ENCODE data around the gene WASF2. TPM values are rescaled to one million over a fixed set of nuclear protein-coding genes. Genes with fewer than 3 reads are reported as not detected.

WASF2 gene
- total and polyA plus RNA-seq, 4 experiments from 2014 or later: 31.6 to 164 (median 122) TPM

DNA sequence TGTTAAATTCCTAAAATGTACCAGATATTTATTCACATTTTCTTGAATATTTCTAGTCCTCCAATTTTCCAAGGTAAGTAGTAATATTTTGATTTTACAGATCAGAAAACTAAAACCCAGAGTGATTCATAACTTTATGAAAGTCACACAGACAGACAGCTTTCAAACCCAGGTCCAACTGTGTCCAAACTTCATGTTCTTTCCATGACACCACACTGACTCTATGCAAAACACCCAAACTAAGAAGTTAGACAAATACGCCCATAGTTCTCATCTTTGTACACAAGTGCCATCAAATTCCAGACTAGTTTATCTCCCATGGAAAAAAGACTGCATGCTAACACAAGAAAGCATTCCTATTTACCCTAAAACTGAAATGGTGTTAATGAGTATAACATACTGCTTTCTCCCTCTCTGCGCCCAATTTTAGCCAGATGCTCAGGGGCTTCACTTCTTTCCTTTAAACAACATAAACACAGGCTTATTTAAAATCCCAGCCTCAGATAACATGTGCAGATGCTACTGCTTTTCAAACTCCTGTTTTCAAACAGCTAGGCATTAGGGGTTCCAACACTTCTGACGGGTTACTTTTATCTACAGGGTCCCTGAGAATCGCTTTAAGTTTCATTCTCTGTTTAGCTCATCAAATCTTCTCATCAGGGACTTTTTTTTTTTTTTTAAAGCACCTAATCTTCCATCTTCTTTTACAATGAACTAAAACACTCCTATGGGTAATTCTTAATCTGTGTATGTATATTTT is 44.6 kb downstream of the WASF2 start:
- Histone ChIP-seq H3K4me1 (ENCODE audit: insufficient read depth, low read length) (peaks cover 28% of the 10 kb centered on the region), H3K4me3 (ENCODE audit: low read length in 2 of 2) (no peak overlapping the region), H3K9me3 (ENCODE audit: control insufficient read depth in 1 of 2, low read length in 2 of 2) (no peaks in the 10 kb centered on the region), H3K36me3 (ENCODE audit: insufficient read depth, low read length) (peaks cover 3% of the 10 kb centered on the region), H3K27ac (ENCODE audit: low read depth, low read length) (no peak overlapping the region), H3K27me3 (ENCODE audit: insufficient read depth, low read length) (no peaks in the 10 kb centered on the region)
- H3K27ac Mint-ChIP-seq: peak overlapping the region; percentile 49 to 89 (median 72)
- intact Hi-C loops (cut with micrococcal nuclease): no loop called here
- DNase-seq: no peak
- H3K36me3 Mint-ChIP-seq: peaks cover 15 to 24% of the 10 kb centered on the region in 2 donors
- peaks cover 32 to 47% (median 43%) of the 10 kb centered on the region in 4 donors for H3K4me1 Mint-ChIP-seq
- CTCF ChIA-PET (ENCODE audit: partially characterized antibody): interaction anchor here (0.6 to 1.0 kb wide), 3 partner anchors 13 to 111 kb away, joined by 3 to 5 read pairs (median 4); no protein-coding TSS in a partner anchor
- no peaks in the 10 kb centered on the region for H3K27me3 Mint-ChIP-seq
- POLR2A ChIA-PET (ENCODE audit: partially characterized antibody): interaction anchor here (0.6 to 2.6 kb wide), 5 partner anchors 8 to 362 kb away, joined by 3 to 16 read pairs (median 4); no protein-coding TSS in a partner anchor
- peaks cover 0 to 2% (median 0%) of the 10 kb centered on the region in 8 donors for H3K9me3 Mint-ChIP-seq
- peak overlapping the region in 7 of 8 donors; percentile 21 to 84 (median 54) for H3K4me3 Mint-ChIP-seq

DNA sequence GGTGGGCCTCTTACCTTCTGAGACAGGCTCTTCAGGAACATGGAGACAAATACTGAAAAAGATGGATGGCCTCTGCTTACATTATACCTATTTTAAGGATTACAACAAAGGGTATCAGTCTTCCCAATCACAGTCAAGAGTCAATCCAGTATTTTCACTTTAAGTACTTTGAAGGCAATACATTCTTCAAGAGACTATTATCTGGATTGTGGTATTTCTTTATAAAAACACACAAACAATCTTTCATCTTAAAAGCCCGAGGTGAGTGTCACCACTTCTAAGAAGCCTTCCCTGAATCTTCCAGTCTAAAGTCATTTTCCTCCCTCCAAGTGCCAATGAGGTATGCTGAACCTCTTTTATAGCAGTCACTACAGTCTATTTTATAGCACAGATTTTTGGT is 45.3 kb downstream of the WASF2 start:
- no peak for DNase-seq
- H3K27ac Mint-ChIP-seq: peak overlapping the region; percentile 9 to 89 (median 71)
- Histone ChIP-seq H3K36me3 (ENCODE audit: insufficient read depth, low read length) (peaks cover 3% of the 10 kb centered on the region), H3K27me3 (ENCODE audit: insufficient read depth, low read length) (no peaks in the 10 kb centered on the region), H3K9me3 (ENCODE audit: control insufficient read depth in 1 of 2, low read length in 2 of 2) (no peaks in the 10 kb centered on the region), H3K27ac (ENCODE audit: low read depth, low read length) (no peak overlapping the region), H3K4me1 (ENCODE audit: insufficient read depth, low read length) (peaks cover 34% of the 10 kb centered on the region), H3K4me3 (ENCODE audit: low read length in 2 of 2) (no peak overlapping the region)
- peaks cover 17 to 32% of the 10 kb centered on the region in 2 donors for H3K36me3 Mint-ChIP-seq
- peaks cover 34 to 54% (median 46%) of the 10 kb centered on the region in 4 donors for H3K4me1 Mint-ChIP-seq
- no peaks in the 10 kb centered on the region for H3K27me3 Mint-ChIP-seq
- intact Hi-C loops (cut with micrococcal nuclease): no loop called here
- H3K4me3 Mint-ChIP-seq: peak overlapping the region in 3 of 8 donors; percentile 5 to 72 (median 63)
- peaks cover 0 to 2% (median 0%) of the 10 kb centered on the region in 8 donors for H3K9me3 Mint-ChIP-seq
- ChIA-PET POLR2A (ENCODE audit: partially characterized antibody) (interaction anchor here (1.6 kb wide), 1 partner anchor 10 kb away, joined by 6 read pairs; no protein-coding TSS in a partner anchor), CTCF (ENCODE audit: partially characterized antibody) (interaction anchor here (2.0 kb wide), 1 partner anchor 14 kb away, joined by 7 read pairs; no protein-coding TSS in a partner anchor)

- Mint-ChIP-seq H3K4me3 (peak overlapping the region in 3 of 8 donors; percentile 17 to 48 (median 27)), H3K27ac (peak overlapping the region; percentile 3 to 77 (median 60)), H3K4me1 (peaks cover 40 to 63% (median 53%) of the 10 kb centered on the region in 4 donors), H3K27me3 (no peaks in the 10 kb centered on the region), H3K9me3 (peaks cover 0 to 2% (median 0%) of the 10 kb centered on the region in 8 donors), H3K36me3 (peaks cover 10 to 24% of the 10 kb centered on the region in 2 donors)
- ChIA-PET POLR2A (ENCODE audit: partially characterized antibody) (interaction anchor here (0.5 to 3.2 kb wide), 7 partner anchors 8 to 1167 kb away, joined by 3 to 16 read pairs (median 3); partner anchors contain the start of genes IFI6 and WASF2), CTCF (ENCODE audit: partially characterized antibody) (interaction anchor here (0.7 to 2.9 kb wide), 4 partner anchors 12 to 118 kb away, joined by 6 to 11 read pairs (median 8); no protein-coding TSS in a partner anchor)
- Histone ChIP-seq H3K4me3 (ENCODE audit: low read length in 2 of 2) (no peak overlapping the region), H3K4me1 (ENCODE audit: insufficient read depth, low read length) (peaks cover 62% of the 10 kb centered on the region), H3K27ac (ENCODE audit: low read depth, low read length) (no peak overlapping the region), H3K27me3 (ENCODE audit: insufficient read depth, low read length) (no peaks in the 10 kb centered on the region), H3K36me3 (ENCODE audit: insufficient read depth, low read length) (no peaks in the 10 kb centered on the region), H3K9me3 (ENCODE audit: control insufficient read depth in 1 of 2, low read length in 2 of 2) (no peaks in the 10 kb centered on the region)
- intact Hi-C loops (cut with micrococcal nuclease): loop anchor here (2.0 kb wide), 1 partner anchor 16 kb away; no protein-coding TSS in a partner anchor
- DNase-seq: no peak
These were observed 50.8 kb downstream of the WASF2 start for GRCh38 chr1:27439150-27439549.

DNA sequence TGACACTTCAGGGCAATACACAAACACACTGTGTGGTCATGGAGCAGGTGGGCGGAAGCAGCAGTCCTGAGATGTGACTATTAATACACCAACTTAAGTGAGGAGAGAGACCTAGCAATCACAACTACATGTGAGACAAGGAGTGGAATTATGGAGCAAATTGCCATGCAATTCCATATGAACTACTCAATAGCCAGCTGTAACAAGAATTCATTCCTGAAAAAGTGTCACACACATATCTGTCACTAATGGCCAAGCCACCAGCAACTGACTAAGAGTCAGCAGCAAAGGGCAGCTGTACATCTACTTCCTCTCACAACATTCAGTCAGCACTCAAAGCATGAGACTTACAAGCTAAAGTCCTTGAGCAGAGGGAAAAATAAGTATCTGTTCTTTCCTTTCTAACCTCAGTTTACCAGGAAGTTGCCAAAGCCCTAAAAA is 51.3 kb downstream of the WASF2 start:
- ChIA-PET POLR2A (ENCODE audit: partially characterized antibody) (interaction anchor here (0.8 to 3.2 kb wide), 5 partner anchors 8 to 233 kb away, joined by 3 to 16 read pairs (median 4); partner anchors contain the start of genes IFI6 and WASF2), CTCF (ENCODE audit: partially characterized antibody) (interaction anchor here (1.3 to 4.4 kb wide), 5 partner anchors 11 to 119 kb away, joined by 3 to 21 read pairs (median 10); no protein-coding TSS in a partner anchor)
- no peak overlapping the region for H3K4me3 ChIP-seq (ENCODE audit: low read length in 2 of 2)
- DNase-seq: no peak
- peak overlapping the region in 6 of 8 donors; percentile 2 to 85 (median 53) for H3K4me3 Mint-ChIP-seq
- H3K27me3 Mint-ChIP-seq: no peaks in the 10 kb centered on the region
- H3K36me3 Mint-ChIP-seq: peaks cover 10 to 23% of the 10 kb centered on the region in 2 donors
- H3K4me1 ChIP-seq (ENCODE audit: insufficient read depth, low read length): peaks cover 65% of the 10 kb centered on the region
- H3K27ac Mint-ChIP-seq: peak overlapping the region in 6 of 7 donors; percentile 43 to 90 (median 75)
- H3K9me3 ChIP-seq (ENCODE audit: control insufficient read depth in 1 of 2, low read length in 2 of 2): no peaks in the 10 kb centered on the region
- no peaks in the 10 kb centered on the region for H3K27me3 ChIP-seq (ENCODE audit: insufficient read depth, low read length)
- H3K36me3 ChIP-seq (ENCODE audit: insufficient read depth, low read length): no peaks in the 10 kb centered on the region
- peaks cover 0 to 2% (median 0%) of the 10 kb centered on the region in 8 donors for H3K9me3 Mint-ChIP-seq
- peaks cover 43 to 65% (median 54%) of the 10 kb centered on the region in 4 donors for H3K4me1 Mint-ChIP-seq
- intact Hi-C loops (cut with micrococcal nuclease): loop anchor here (2.0 kb wide), 1 partner anchor 16 kb away; no protein-coding TSS in a partner anchor
- no peak overlapping the region for H3K27ac ChIP-seq (ENCODE audit: low read depth, low read length)

GRCh38 chr1:27436204-27437159 is 53.5 kb downstream of the WASF2 start:
- DNase-seq: peak; percentile 39 to 59 (median 43)
- Histone ChIP-seq H3K9me3 (ENCODE audit: control insufficient read depth in 1 of 2, low read length in 2 of 2) (no peaks in the 10 kb centered on the region), H3K36me3 (ENCODE audit: insufficient read depth, low read length) (no peaks in the 10 kb centered on the region), H3K4me1 (ENCODE audit: insufficient read depth, low read length) (peaks cover 85% of the 10 kb centered on the region), H3K27ac (ENCODE audit: low read depth, low read length) (peak overlapping the region; percentile 40), H3K27me3 (ENCODE audit: insufficient read depth, low read length) (no peaks in the 10 kb centered on the region), H3K4me3 (ENCODE audit: low read length in 2 of 2) (peak overlapping the region; percentile 25 to 45)
- no peaks in the 10 kb centered on the region for H3K27me3 Mint-ChIP-seq
- peaks cover 10 to 23% of the 10 kb centered on the region in 2 donors for H3K36me3 Mint-ChIP-seq
- H3K27ac Mint-ChIP-seq: peak overlapping the region; percentile 76 to 97 (median 90)
- intact Hi-C loops (cut with micrococcal nuclease): no loop called here
- peaks cover 0 to 2% (median 0%) of the 10 kb centered on the region in 8 donors for H3K9me3 Mint-ChIP-seq
- peaks cover 56 to 81% (median 68%) of the 10 kb centered on the region in 4 donors for H3K4me1 Mint-ChIP-seq
- peak overlapping the region; percentile 59 to 85 (median 78) for H3K4me3 Mint-ChIP-seq
- CTCF ChIA-PET (ENCODE audit: partially characterized antibody): interaction anchor here (0.7 to 4.4 kb wide), 13 partner anchors 7 to 364 kb away, joined by 3 to 21 read pairs (median 4); no protein-coding TSS in a partner anchor
- POLR2A ChIA-PET (ENCODE audit: partially characterized antibody): interaction anchor here (0.6 to 3.2 kb wide), 13 partner anchors 10 to 394 kb away, joined by 3 to 18 read pairs (median 4); partner anchors contain the start of genes AHDC1, PPP1R8 and WASF2

DNA sequence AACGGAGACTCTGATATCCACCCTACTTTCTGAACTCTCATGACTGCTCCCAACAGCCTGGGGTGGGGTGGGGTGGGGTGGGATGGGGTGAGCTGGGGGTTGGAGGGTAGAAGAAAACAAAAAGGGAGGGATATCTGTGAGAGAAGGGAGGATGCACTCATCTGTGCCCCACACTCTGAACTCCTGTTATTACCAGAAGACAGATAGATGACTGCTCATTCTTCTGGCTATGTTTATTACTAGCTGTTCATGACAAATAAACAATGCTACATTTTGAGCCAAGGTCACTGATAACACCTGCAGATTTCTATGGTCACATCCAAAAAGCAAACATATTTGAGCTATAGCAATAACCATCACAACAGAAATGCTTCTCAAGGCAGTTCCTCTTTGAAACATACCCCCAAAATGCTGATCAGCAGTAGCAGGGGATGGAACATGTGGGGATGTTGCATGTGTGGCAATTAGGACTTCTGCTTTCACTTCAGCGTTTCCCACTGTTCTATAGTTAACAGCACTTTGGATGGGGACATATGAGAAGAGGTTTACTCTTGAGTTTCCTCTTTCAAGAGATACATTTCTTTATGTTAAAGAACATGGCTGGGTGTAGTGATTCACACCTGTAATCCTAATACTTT is 54.3 kb downstream of the WASF2 start:
- H3K4me1 Mint-ChIP-seq: peaks cover 62 to 89% (median 76%) of the 10 kb centered on the region in 4 donors
- H3K27me3 Mint-ChIP-seq: no peaks in the 10 kb centered on the region
- no peaks in the 10 kb centered on the region for H3K9me3 Mint-ChIP-seq
- Histone ChIP-seq H3K27me3 (ENCODE audit: insufficient read depth, low read length) (no peaks in the 10 kb centered on the region), H3K36me3 (ENCODE audit: insufficient read depth, low read length) (no peaks in the 10 kb centered on the region), H3K9me3 (ENCODE audit: control insufficient read depth in 1 of 2, low read length in 2 of 2) (no peaks in the 10 kb centered on the region), H3K4me3 (ENCODE audit: low read length in 2 of 2) (peak overlapping the region in 1 of 2 donors; percentile 45), H3K27ac (ENCODE audit: low read depth, low read length) (peak overlapping the region; percentile 40), H3K4me1 (ENCODE audit: insufficient read depth, low read length) (peaks cover 93% of the 10 kb centered on the region)
- intact Hi-C loops (cut with micrococcal nuclease): no loop called here
- peak overlapping the region; percentile 76 to 96 (median 88) for H3K27ac Mint-ChIP-seq
- H3K4me3 Mint-ChIP-seq: peak overlapping the region; percentile 59 to 85 (median 78)
- no peak for DNase-seq
- peaks cover 10 to 23% of the 10 kb centered on the region in 2 donors for H3K36me3 Mint-ChIP-seq
- ChIA-PET CTCF (ENCODE audit: partially characterized antibody) (interaction anchor here (0.8 to 4.4 kb wide), 8 partner anchors 8 to 234 kb away, joined by 3 to 21 read pairs (median 6); no protein-coding TSS in a partner anchor), POLR2A (ENCODE audit: partially characterized antibody) (interaction anchor here (1.0 to 2.8 kb wide), 7 partner anchors 17 to 395 kb away, joined by 3 to 18 read pairs (median 3); partner anchors contain the start of genes PPP1R8 and WASF2)
